Measurements from ENCODE around the gene DGKE. TPM values are rescaled to one million over a fixed set of nuclear protein-coding genes. Genes with fewer than 3 reads are reported as not detected.

DGKE gene
- total and polyA plus RNA-seq, 2 donors (not counting 3 experiments of a cell fraction or from before 2014, with no cell fraction given), result 4.9 to 22.9 TPM

- dilution Hi-C loops (cut with MboI; ENCODE audit: extremely low pct_ligation_motif_present, low sequenced_read_pairs), result no loop called here
- DNase-seq (ENCODE audit: low read depth, low spot score) (no peak), FAIRE-seq (no peak)
- peaks cover 4% of the 10 kb centered on the region for H3K79me2 ChIP-seq (ENCODE audit: control insufficient read depth, insufficient read depth, low read length)
- no peak overlapping the region for H3K9ac ChIP-seq (replicated peaks; ENCODE audit: extremely low read depth, insufficient read depth, low read length)
- H3K9me3 ChIP-seq (replicated peaks; ENCODE audit: control insufficient read depth, insufficient read depth, low read length), result no peaks in the 10 kb centered on the region
- no TSS peak for BruUV-seq (replicated peaks)
- H3K27ac ChIP-seq (ENCODE audit: insufficient read depth, low read depth, low read length), result no peak overlapping the region
- H3K27me3 ChIP-seq (ENCODE audit: control insufficient read depth in 2 of 2, insufficient read depth in 2 of 2, low read length in 2 of 2), result no peaks in the 10 kb centered on the region
- intact Hi-C loops (cut with micrococcal nuclease), result no loop called here
- H3K4me1 ChIP-seq (ENCODE audit: control insufficient read depth, extremely low read depth, insufficient read depth, low read length), result peaks cover 13% of the 10 kb centered on the region
- H3K9me1 ChIP-seq (replicated peaks; ENCODE audit: control insufficient read depth, extremely low read depth, insufficient read depth, low read length), result no peaks in the 10 kb centered on the region
- ChIA-PET CTCF (interaction anchor here (0.7 kb wide), 1 partner anchor 43 kb away, joined by 3 read pairs; no protein-coding TSS in a partner anchor), POLR2A (interaction anchor here (0.7 kb wide), 1 partner anchor 1074 kb away, joined by 3 read pairs; no protein-coding TSS in a partner anchor)
- H4K20me1 ChIP-seq (replicated peaks; ENCODE audit: control insufficient read depth, extremely low read depth, insufficient read depth, low read length), result no peaks in the 10 kb centered on the region
- no peak for TF ChIP-seq MAX (IDR thresholded peaks at IDR 0.05; ENCODE audit: insufficient read depth, insufficient read length)
- H3K36me3 ChIP-seq (ENCODE audit: control insufficient read depth in 2 of 2, extremely low read depth in 1 of 2, insufficient read depth in 2 of 2, low read length in 2 of 2), result peaks cover 16 to 54% of the 10 kb centered on the region in 2 experiments
- no peak overlapping the region for H3K4me3 ChIP-seq (replicated peaks in 1 of 3; ENCODE audit: insufficient read depth in 1 of 3, low read depth in 1 of 3, low read length in 3 of 3)
- H2AFZ ChIP-seq (ENCODE audit: low read depth, low read length), result no peak overlapping the region
- no peak overlapping the region for H3K4me2 ChIP-seq (ENCODE audit: insufficient read depth, low read length)
Measured at GRCh38 chr17:56896217-56896967, 62.4 kb downstream of the DGKE start.

GRCh38 chr17:56896968-56897359 is 63.0 kb downstream of the DGKE start:
- no peak overlapping the region for H2AFZ ChIP-seq (ENCODE audit: low read depth, low read length)
- no peaks in the 10 kb centered on the region for H3K9me3 ChIP-seq (replicated peaks; ENCODE audit: control insufficient read depth, insufficient read depth, low read length)
- peaks cover 8% of the 10 kb centered on the region for H3K79me2 ChIP-seq (ENCODE audit: control insufficient read depth, insufficient read depth, low read length)
- no peak for FAIRE-seq
- H3K4me3 ChIP-seq (replicated peaks in 1 of 3; ENCODE audit: insufficient read depth in 1 of 3, low read depth in 1 of 3, low read length in 3 of 3), result no peak overlapping the region
- H3K36me3 ChIP-seq (ENCODE audit: control insufficient read depth in 2 of 2, extremely low read depth in 1 of 2, insufficient read depth in 2 of 2, low read length in 2 of 2), result peaks cover 17 to 51% of the 10 kb centered on the region in 2 experiments
- no peak overlapping the region for H3K27ac ChIP-seq (ENCODE audit: insufficient read depth, low read depth, low read length)
- DNase-seq (ENCODE audit: low read depth, low spot score), result no peak
- dilution Hi-C loops (cut with MboI; ENCODE audit: extremely low pct_ligation_motif_present, low sequenced_read_pairs), result no loop called here
- no peak overlapping the region for H3K9ac ChIP-seq (replicated peaks; ENCODE audit: extremely low read depth, insufficient read depth, low read length)
- BruUV-seq (replicated peaks), result no TSS peak
- no peak overlapping the region for H3K4me2 ChIP-seq (ENCODE audit: insufficient read depth, low read length)
- ChIA-PET CTCF (no interaction called here), POLR2A (interaction anchor here (0.7 kb wide), 1 partner anchor 1074 kb away, joined by 3 read pairs; no protein-coding TSS in a partner anchor)
- intact Hi-C loops (cut with micrococcal nuclease), result no loop called here
- TF ChIP-seq EZH2 (IDR thresholded peaks at IDR 0.05; ENCODE audit: borderline replicate concordance, low read depth, low read length, severe bottlenecking) (no peak), MYC (IDR thresholded peaks at IDR 0.05; ENCODE audit: low read depth, low read length) (no peak), MAX (IDR thresholded peaks at IDR 0.05; ENCODE audit: insufficient read depth, insufficient read length) (no peak), JUN (IDR thresholded peaks at IDR 0.05; ENCODE audit: borderline replicate concordance, insufficient read depth, insufficient read length, low read depth) (no peak), FOS (IDR thresholded peaks at IDR 0.05; ENCODE audit: borderline replicate concordance, insufficient read depth, low read length) (no peak), CTCF (IDR thresholded peaks at IDR 0.05; ENCODE audit: extremely low read depth in 1 of 2, insufficient read depth in 1 of 2, low read depth in 1 of 2, low read length in 2 of 2) (no peak), GATA2 (IDR thresholded peaks at IDR 0.05; ENCODE audit: insufficient read depth, insufficient read length, low read depth, low read length) (no peak), POLR2A (IDR thresholded peaks at IDR 0.05; ENCODE audit: low read depth, low read length) (no peak)
- no peaks in the 10 kb centered on the region for H4K20me1 ChIP-seq (replicated peaks; ENCODE audit: control insufficient read depth, extremely low read depth, insufficient read depth, low read length)
- no peaks in the 10 kb centered on the region for H3K27me3 ChIP-seq (ENCODE audit: control insufficient read depth in 2 of 2, insufficient read depth in 2 of 2, low read length in 2 of 2)
- H3K4me1 ChIP-seq (ENCODE audit: control insufficient read depth, extremely low read depth, insufficient read depth, low read length), result peaks cover 19% of the 10 kb centered on the region
- H3K9me1 ChIP-seq (replicated peaks; ENCODE audit: control insufficient read depth, extremely low read depth, insufficient read depth, low read length), result no peaks in the 10 kb centered on the region

All from endothelial cell of umbilical vein (primary cell).